Measurements from ENCODE around the gene TMEM72. TPM values are rescaled to one million over a fixed set of nuclear protein-coding genes. Genes with fewer than 3 reads are reported as not detected.

Gene TMEM72
- polyA plus RNA-seq, 1 donor (not counting 4 experiments of a cell fraction or from before 2014, with no cell fraction given), result not detected

DNA sequence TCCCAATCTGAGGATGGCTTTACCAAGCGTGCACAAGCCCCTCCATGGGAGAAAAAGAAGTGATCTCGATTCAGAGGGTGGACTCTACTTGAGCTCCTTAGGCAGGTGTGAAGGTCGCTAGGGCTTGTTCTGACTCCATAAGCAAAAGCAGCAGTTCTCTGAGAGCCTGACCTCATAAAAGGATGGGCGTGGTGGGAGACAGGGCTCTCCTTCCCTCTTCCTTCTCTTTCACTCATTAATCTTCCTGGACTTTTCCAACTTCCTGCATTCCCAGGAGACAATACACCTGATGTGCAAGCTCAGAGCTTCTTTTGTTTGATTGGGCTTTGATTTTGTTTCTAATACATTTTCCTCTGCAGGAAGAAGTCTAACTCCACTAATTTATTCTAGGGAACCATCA is 22.3 kb upstream of the TMEM72 start:
- Histone ChIP-seq H2AFZ (ENCODE audit: control insufficient read depth, low read length) (no peak overlapping the region), H3K4me2 (ENCODE audit: control insufficient read depth, extremely low read depth, insufficient read depth, low read depth, low read length) (no peak overlapping the region), H3K27me3 (ENCODE audit: control insufficient read depth, extremely low read depth, insufficient read depth, low read length) (no peaks in the 10 kb centered on the region), H3K36me3 (ENCODE audit: control insufficient read depth in 2 of 2, extremely low read depth in 1 of 2, insufficient read depth in 2 of 2, low read length in 2 of 2) (no peaks in the 10 kb centered on the region), H3K9me1 (ENCODE audit: control insufficient read depth, extremely low read depth, insufficient read depth, low read length) (no peaks in the 10 kb centered on the region), H3K4me3 (ENCODE audit: control insufficient read depth in 2 of 3, extremely low read depth in 1 of 3, insufficient read depth in 2 of 3, low read depth in 1 of 3, low read length in 3 of 3) (no peak overlapping the region), H3K27ac (ENCODE audit: control insufficient read depth, insufficient read depth, low read length) (no peak overlapping the region), H3K79me2 (ENCODE audit: control insufficient read depth, insufficient read depth, low read length) (no peaks in the 10 kb centered on the region), H3K9ac (ENCODE audit: control insufficient read depth, extremely low read depth, insufficient read depth, low read length) (no peak overlapping the region), H3K9me3 (ENCODE audit: control insufficient read depth, low read depth, low read length) (no peaks in the 10 kb centered on the region), H4K20me1 (ENCODE audit: control insufficient read depth, extremely low read depth, insufficient read depth, low read length) (no peaks in the 10 kb centered on the region), H3K4me1 (ENCODE audit: control insufficient read depth, extremely low read depth, insufficient read depth, low read length) (no peaks in the 10 kb centered on the region)
- no peak for FAIRE-seq
- dilution Hi-C loops (cut with MboI; ENCODE audit: extremely low pct_ligation_motif_present, low sequenced_read_pairs), result no loop called here
- TF ChIP-seq CTCF (optimal IDR thresholded peaks at IDR 0.05 in 1 of 3, IDR thresholded peaks at IDR 0.05 in 1 of 3, conservative IDR thresholded peaks at IDR 0.05 in 1 of 3; ENCODE audit: extremely low read depth in 1 of 3, insufficient read depth in 2 of 3, low read length in 3 of 3) (no peak), EZH2 (IDR thresholded peaks at IDR 0.05; ENCODE audit: low read length) (no peak)
- DNase-seq (ENCODE audit: low read depth, low spot score), result no peak

- H3K27me3 ChIP-seq (ENCODE audit: control insufficient read depth, extremely low read depth, insufficient read depth, low read length), result no peaks in the 10 kb centered on the region
- no peak overlapping the region for H3K4me3 ChIP-seq (ENCODE audit: control insufficient read depth in 2 of 3, extremely low read depth in 1 of 3, insufficient read depth in 2 of 3, low read depth in 1 of 3, low read length in 3 of 3)
- H3K79me2 ChIP-seq (ENCODE audit: control insufficient read depth, insufficient read depth, low read length), result no peaks in the 10 kb centered on the region
- no peak for DNase-seq (ENCODE audit: low read depth, low spot score)
- no peak overlapping the region for H3K27ac ChIP-seq (ENCODE audit: control insufficient read depth, insufficient read depth, low read length)
- no peak overlapping the region for H2AFZ ChIP-seq (ENCODE audit: control insufficient read depth, low read length)
- H4K20me1 ChIP-seq (ENCODE audit: control insufficient read depth, extremely low read depth, insufficient read depth, low read length), result no peaks in the 10 kb centered on the region
- no peak overlapping the region for H3K9ac ChIP-seq (ENCODE audit: control insufficient read depth, extremely low read depth, insufficient read depth, low read length)
- no peak for TF ChIP-seq EZH2 (IDR thresholded peaks at IDR 0.05; ENCODE audit: low read length)
- no peak for TF ChIP-seq CTCF (optimal IDR thresholded peaks at IDR 0.05 in 1 of 3, IDR thresholded peaks at IDR 0.05 in 1 of 3, conservative IDR thresholded peaks at IDR 0.05 in 1 of 3; ENCODE audit: extremely low read depth in 1 of 3, insufficient read depth in 2 of 3, low read length in 3 of 3)
- H3K4me1 ChIP-seq (ENCODE audit: control insufficient read depth, extremely low read depth, insufficient read depth, low read length), result no peaks in the 10 kb centered on the region
- H3K9me1 ChIP-seq (ENCODE audit: control insufficient read depth, extremely low read depth, insufficient read depth, low read length), result no peaks in the 10 kb centered on the region
- no peaks in the 10 kb centered on the region for H3K36me3 ChIP-seq (ENCODE audit: control insufficient read depth in 2 of 2, extremely low read depth in 1 of 2, insufficient read depth in 2 of 2, low read length in 2 of 2)
- dilution Hi-C loops (cut with MboI; ENCODE audit: extremely low pct_ligation_motif_present, low sequenced_read_pairs), result no loop called here
- no peak for FAIRE-seq
- no peaks in the 10 kb centered on the region for H3K9me3 ChIP-seq (ENCODE audit: control insufficient read depth, low read depth, low read length)
- no peak overlapping the region for H3K4me2 ChIP-seq (ENCODE audit: control insufficient read depth, extremely low read depth, insufficient read depth, low read depth, low read length)
These were observed 21.3 kb upstream of the TMEM72 start for GRCh38 chr10:44889834-44890233.
